H9 (cell line): ENCODE results near the gene MMP23B. TPM values are rescaled to one million over a fixed set of nuclear protein-coding genes. Genes with fewer than 3 reads are reported as not detected.

Experiments
- DNase-seq: peaks from one replicate; pipeline ENCODE4 v3.0.0-alpha.2; 2017
- H2AFZ ChIP-seq: one replicate; pipeline ENCODE4 v1.6.1; 2013; ENCODE audit warnings: mild to moderate bottlenecking, low read length, control low read depth, moderate library complexity
- H2AK5ac ChIP-seq: 2 replicates; pipeline ENCODE4 v1.6.1; 2013; ENCODE audit warnings: low read length, control low read depth, mixed read lengths; ENCODE audit not compliant: insufficient read length
- H2BK120ac ChIP-seq: one replicate; pipeline ENCODE4 v1.6.1; 2013; ENCODE audit warnings: low read depth, mild to moderate bottlenecking, low read length, control low read depth, inconsistent platforms; ENCODE audit not compliant: poor library complexity, severe bottlenecking
- H2BK12ac ChIP-seq: 2 replicates; pipeline ENCODE4 v1.6.1; 2013; ENCODE audit warnings: low read length, control low read depth, mixed read lengths, low read depth; ENCODE audit not compliant: insufficient read length
- H2BK15ac ChIP-seq: 2 replicates; pipeline ENCODE4 v1.6.1; 2013; ENCODE audit warnings: low read depth, low read length, control low read depth
- H2BK20ac ChIP-seq: one replicate; pipeline ENCODE4 v1.6.1; 2013; ENCODE audit warnings: low read depth, mild to moderate bottlenecking, low read length, control low read depth, inconsistent platforms; ENCODE audit not compliant: poor library complexity, severe bottlenecking
- H2BK5ac ChIP-seq: 2 replicates; pipeline ENCODE4 v1.6.1; 2013; ENCODE audit warnings: low read length, control low read depth, mixed read lengths; ENCODE audit not compliant: insufficient read length
- H3K14ac ChIP-seq: 2 replicates; pipeline ENCODE4 v1.6.1; 2013; ENCODE audit warnings: low read length, control low read depth; ENCODE audit not compliant: insufficient read depth
- H3K18ac ChIP-seq: 2 replicates; pipeline ENCODE4 v1.6.1; 2013; ENCODE audit warnings: low read depth, mild to moderate bottlenecking, mixed read lengths, low read length, control low read depth; ENCODE audit not compliant: insufficient read length
- H3K23ac ChIP-seq: 2 replicates; pipeline ENCODE4 v1.6.1; 2013; ENCODE audit warnings: low read length, control low read depth, mixed read lengths, low read depth; ENCODE audit not compliant: insufficient read length
- H3K23me2 ChIP-seq: 2 replicates; pipeline ENCODE4 v1.6.1; 2013; ENCODE audit warnings: low read depth, mild to moderate bottlenecking, mixed read lengths, low read length, control low read depth; ENCODE audit not compliant: insufficient read length, poor library complexity, severe bottlenecking
- H3K27ac ChIP-seq: 2 replicates; pipeline ENCODE4 v1.5.1; 2013; ENCODE audit warnings: low read length, control low read depth, mixed read lengths, low read depth; ENCODE audit not compliant: insufficient read length
- H3K27me3 ChIP-seq: 2 replicates; pipeline ENCODE4 v1.6.1; 2013; ENCODE audit warnings: low read length, control low read depth, inconsistent platforms; ENCODE audit not compliant: insufficient read depth
- H3K4ac ChIP-seq: 2 replicates; pipeline ENCODE4 v1.6.1; 2013; ENCODE audit warnings: low read depth, mild to moderate bottlenecking, control low read depth, inconsistent platforms, low read length, moderate library complexity
- H3K4me1 ChIP-seq: 2 replicates; pipeline ENCODE4 v1.6.1; 2013; ENCODE audit warnings: low read length, control low read depth, inconsistent platforms; ENCODE audit not compliant: insufficient read depth
- H3K4me2 ChIP-seq: 2 replicates; pipeline ENCODE4 v1.6.1; 2013; ENCODE audit warnings: low read length, control low read depth, mixed read lengths; ENCODE audit not compliant: insufficient read length, insufficient read depth
- H3K56ac ChIP-seq: 2 replicates; pipeline ENCODE4 v1.6.1; 2013; ENCODE audit warnings: low read depth, mild to moderate bottlenecking, mixed read lengths, low read length, control low read depth; ENCODE audit not compliant: insufficient read length
- H3K79me1 ChIP-seq: 2 replicates; pipeline ENCODE4 v1.6.1; 2013; ENCODE audit warnings: low read depth, mild to moderate bottlenecking, moderate library complexity, low read length, control low read depth, inconsistent platforms; ENCODE audit not compliant: insufficient read depth, poor library complexity, severe bottlenecking
- H3K79me2 ChIP-seq: 2 replicates; pipeline ENCODE4 v1.6.1; 2013; ENCODE audit warnings: low read length, control low read depth, inconsistent platforms; ENCODE audit not compliant: insufficient read depth
- H3K9ac ChIP-seq: 2 replicates; pipeline ENCODE4 v1.6.1; 2013; ENCODE audit warnings: low read length, control low read depth, mixed read lengths; ENCODE audit not compliant: insufficient read length; ENCODE audit errors: extremely low read depth
- H3K9me3 ChIP-seq: one replicate; pipeline ENCODE4 v1.6.1; 2013; ENCODE audit warnings: low read depth, low read length, inconsistent platforms; ENCODE audit not compliant: control insufficient read depth
- H3T11ph ChIP-seq: one replicate; pipeline ENCODE4 v1.6.1; 2013; ENCODE audit warnings: mild to moderate bottlenecking, low read length, control low read depth, inconsistent platforms
- H4K20me1 ChIP-seq: one replicate; pipeline ENCODE4 v1.6.1; 2013; ENCODE audit not compliant: control insufficient read depth, insufficient read length, insufficient read depth
- H4K5ac ChIP-seq: 2 replicates; pipeline ENCODE4 v1.6.1; 2013; ENCODE audit warnings: low read depth, mild to moderate bottlenecking, mixed read lengths, low read length, control low read depth; ENCODE audit not compliant: insufficient read length
- H4K8ac ChIP-seq: replicated peaks from 2 replicates; pipeline ENCODE4 v1.6.1; 2013; ENCODE audit warnings: low read length, control low read depth, mixed read lengths, low read depth; ENCODE audit not compliant: insufficient read length
- H4K91ac ChIP-seq: 2 replicates; pipeline ENCODE4 v1.6.1; 2013; ENCODE audit warnings: low read depth, mild to moderate bottlenecking, moderate library complexity, mixed read lengths, low read length, control low read depth; ENCODE audit not compliant: insufficient read length
- H3K27ac Mint-ChIP-seq, 3 experiments: 2 replicates in 2 of 3; 3 replicates in 1 of 3; pipeline ENCODE4 v1.8.0; 2020 to 2021; ENCODE audit warnings: mixed read lengths in 3 of 3, mild to moderate bottlenecking in 1 of 3, moderate library complexity in 1 of 3
- H3K27me3 Mint-ChIP-seq: 2 replicates; pipeline ENCODE4 v1.8.0; 2021; ENCODE audit warnings: low read depth, mild to moderate bottlenecking, moderate library complexity, mixed read lengths
- H3K36me3 Mint-ChIP-seq, 3 experiments: 2 replicates in 2 of 3; 3 replicates in 1 of 3; pipeline ENCODE4 v1.8.0; 2020 to 2021; ENCODE audit warnings: low read depth in 3 of 3, mixed read lengths in 3 of 3; ENCODE audit not compliant: insufficient read depth in 1 of 3
- H3K4me1 Mint-ChIP-seq, 2 experiments: 2 replicates each; pipeline ENCODE4 v1.8.0; 2020; ENCODE audit warnings: mixed read lengths in 2 of 2
- H3K4me3 Mint-ChIP-seq, 2 experiments: 2 replicates in 1 of 2; 3 replicates in 1 of 2; pipeline ENCODE4 v1.8.0; 2020 to 2021; ENCODE audit warnings: mild to moderate bottlenecking in 2 of 2, mixed read lengths in 2 of 2, moderate library complexity in 1 of 2
- H3K9me3 Mint-ChIP-seq, 2 experiments: 2 replicates in 1 of 2; 3 replicates in 1 of 2; pipeline ENCODE4 v1.8.0; 2020; ENCODE audit warnings: mild to moderate bottlenecking in 2 of 2, mixed read lengths in 2 of 2, moderate library complexity in 1 of 2
- CTCF ChIP-seq: fragments of 200-600 bp; sonication (generic); conservative IDR thresholded peaks from 3 replicates; pipeline ENCODE4 v1.8.0; 2021; ENCODE audit warnings: antibody characterized with exemption, mild to moderate bottlenecking
- WGBS: extraction: QIAGEN DNeasy Blood & Tissue Kit; methylation state at CpG from one replicate; pipeline ENCODE4 v1.1.7; 2013; ENCODE audit warnings: missing lambda C conversion rate, low lambda C conversion rate, mixed read lengths; ENCODE audit not compliant: insufficient read length; ENCODE audit errors: extremely low coverage; 5-methylcytosine and 5-hydroxymethylcytosine counted together
- total RNA-seq: library from RNA; stranded (reverse); gene quantifications from 2 replicates; pipeline ENCODE4 v1.2.1, GENCODE V29; 2021

MMP23B gene
- total RNA-seq, 1 experiment from 2014 or later: 12.5 TPM

DNA sequence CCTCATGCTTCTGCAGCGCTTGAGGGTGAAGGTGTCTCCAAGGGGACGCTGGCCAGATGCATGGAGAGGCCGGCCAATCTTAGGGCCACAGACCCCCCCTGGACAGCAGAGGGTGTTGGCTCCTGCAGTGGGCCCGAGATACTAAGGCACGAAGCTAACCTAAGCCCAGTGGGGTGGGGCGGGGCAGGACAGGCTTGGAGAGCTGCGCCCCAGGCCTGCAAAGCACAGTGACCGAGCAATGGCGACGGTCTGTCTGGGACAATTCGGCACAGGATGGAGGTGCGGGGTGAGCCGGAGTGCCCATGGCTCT lies 33.3 kb upstream of the MMP23B start:
- TF ChIP-seq CTCF: no peak
- DNase-seq: no peak
- Histone ChIP-seq H2BK12ac (no peak overlapping the region), H3K23me2 (peaks cover 8% of the 10 kb centered on the region), H3K9me3 (no peaks in the 10 kb centered on the region), H2BK20ac (no peak overlapping the region), H2AK5ac (no peak overlapping the region), H3K27me3 (no peaks in the 10 kb centered on the region; the same call in 1 of the 2 replicates), H4K8ac (no peak overlapping the region), H2AFZ (no peak overlapping the region), H4K5ac (no peak overlapping the region), H3K4me1 (no peaks in the 10 kb centered on the region), H2BK5ac (no peak overlapping the region), H3K23ac (no peak overlapping the region), H3K9ac (no peak overlapping the region), H3T11ph (no peak overlapping the region), H4K20me1 (no peaks in the 10 kb centered on the region), H3K14ac (no peak overlapping the region), H3K79me1 (no peaks in the 10 kb centered on the region), H3K4me2 (no peak overlapping the region), H3K79me2 (no peaks in the 10 kb centered on the region), H2BK120ac (no peak overlapping the region), H3K56ac (no peak overlapping the region), H3K27ac (no peak overlapping the region), H4K91ac (no peak overlapping the region), H3K4ac (no peak overlapping the region), H3K18ac (no peak overlapping the region), H2BK15ac (no peak overlapping the region)
- Mint-ChIP-seq H3K27ac (peak overlapping the region in 1 of 3 experiments; percentile 89; a peak in 1 of 7 replicates), H3K36me3 (no peaks in the 10 kb centered on the region), H3K27me3 (peaks cover 49% of the 10 kb centered on the region), H3K4me1 (peaks cover 4 to 12% of the 10 kb centered on the region in 2 experiments), H3K9me3 (no peaks in the 10 kb centered on the region), H3K4me3 (peak overlapping the region; percentile 65 to 83)
- WGBS: no CpG with 5 or more reads among the region's 13 CpGs
